Lower lobe of right lung (tissue), 2 donors: ENCODE results near the gene TALDO1. TPM values are rescaled to one million over a fixed set of nuclear protein-coding genes. Genes with fewer than 3 reads are reported as not detected.

Source experiments
- ATAC-seq, 2 donors: fragments of 200-7000 bp; cut with Tn5 transposase; one replicate each; pipeline ENCODE4 v1.9.1; 2020 to 2022; ENCODE audit warnings: mild to moderate bottlenecking in 2 of 2, moderate library complexity in 2 of 2
- DNase-seq: peaks from one replicate; pipeline ENCODE4 v3.0.0-alpha.2; 2020
- H3K27ac ChIP-seq: fragments of 200-600 bp; one replicate; pipeline ENCODE4 v1.8.0; 2022
- H3K27me3 ChIP-seq: fragments of 200-600 bp; one replicate; pipeline ENCODE4 v1.8.0; 2022; ENCODE audit warnings: low read depth
- H3K36me3 ChIP-seq: fragments of 200-600 bp; one replicate; pipeline ENCODE4 v1.8.0; 2022; ENCODE audit warnings: mild to moderate bottlenecking
- H3K4me1 ChIP-seq: fragments of 200-600 bp; one replicate; pipeline ENCODE4 v1.8.0; 2022
- H3K4me3 ChIP-seq: fragments of 200-600 bp; one replicate; pipeline ENCODE4 v1.8.0; 2022; ENCODE audit warnings: mild to moderate bottlenecking
- H3K9me3 ChIP-seq: fragments of 200-600 bp; one replicate; pipeline ENCODE4 v1.8.0; 2022
- CTCF ChIP-seq: fragments of 200-600 bp; IDR thresholded peaks from one replicate; pipeline ENCODE4 v1.8.0; 2022; ENCODE audit warnings: antibody characterized with exemption, mild to moderate bottlenecking
- intact Hi-C: fragments of 100-400 bp; cut with DNase I; formaldehyde crosslinking; loops from one replicate; pipeline ENCODE4 v1.11.0; 2022
- total RNA-seq: library from RNA; stranded (reverse); fragmentation: NEBNext Ultra II Directional; extraction: Animal tissue kit (Norgen Biotek cat#: 25700); gene quantifications from one replicate; pipeline ENCODE4 v1.2.1, GENCODE V29; 2021
- donor health status: DM: no; HTN: yes; CAD: no; lungs with severe emphysema.

TALDO1 gene
- total RNA-seq, 1 donor from 2014 or later: 218 TPM

GRCh38 chr11:766106-766935, 19.1 kb downstream of the TALDO1 start:
- peaks cover 72% of the 10 kb centered on the region for H3K36me3 ChIP-seq
- DNase-seq: no peak
- no peak for TF ChIP-seq CTCF
- ATAC-seq: no peak
- H3K4me3 ChIP-seq: no peak overlapping the region
- no peaks in the 10 kb centered on the region for H3K9me3 ChIP-seq
- H3K27ac ChIP-seq: no peak overlapping the region
- H3K4me1 ChIP-seq: peaks cover 6% of the 10 kb centered on the region
- no peaks in the 10 kb centered on the region for H3K27me3 ChIP-seq
- intact Hi-C loops: no loop called here

- no peak for DNase-seq
- peaks cover 72% of the 10 kb centered on the region for H3K36me3 ChIP-seq
- no peaks in the 10 kb centered on the region for H3K27me3 ChIP-seq
- no peak overlapping the region for H3K4me3 ChIP-seq
- no peak for ATAC-seq
- intact Hi-C loops: no loop called here
- no peak overlapping the region for H3K27ac ChIP-seq
- H3K4me1 ChIP-seq: peaks cover 6% of the 10 kb centered on the region
- no peak for TF ChIP-seq CTCF
- H3K9me3 ChIP-seq: no peaks in the 10 kb centered on the region
Measured at GRCh38 chr11:766936-767210, 19.6 kb downstream of the TALDO1 start.

- H3K27me3 ChIP-seq: no peaks in the 10 kb centered on the region
- H3K4me1 ChIP-seq: peaks cover 6% of the 10 kb centered on the region
- DNase-seq (no peak), ATAC-seq (no peak)
- peaks cover 72% of the 10 kb centered on the region for H3K36me3 ChIP-seq
- H3K4me3 ChIP-seq: no peak overlapping the region
- intact Hi-C loops: no loop called here
- H3K27ac ChIP-seq: no peak overlapping the region
- no peak for TF ChIP-seq CTCF
- no peaks in the 10 kb centered on the region for H3K9me3 ChIP-seq
Measured at GRCh38 chr11:767238-767637, 20.0 kb downstream of the TALDO1 start.

- Histone ChIP-seq H3K4me3 (no peak overlapping the region), H3K9me3 (no peaks in the 10 kb centered on the region), H3K27me3 (no peaks in the 10 kb centered on the region), H3K36me3 (peaks cover 68% of the 10 kb centered on the region), H3K4me1 (peaks cover 4% of the 10 kb centered on the region), H3K27ac (no peak overlapping the region)
- TF ChIP-seq CTCF: no peak
- DNase-seq (peak; percentile 44), ATAC-seq (no peak)
- intact Hi-C loops: no loop called here
Measured at GRCh38 chr11:769887-770641, 22.8 kb downstream of the TALDO1 start.

GRCh38 chr11:770642-771616, 23.7 kb downstream of the TALDO1 start:
- peaks cover 12% of the 10 kb centered on the region for H3K4me1 ChIP-seq
- H3K27ac ChIP-seq: no peak overlapping the region
- ATAC-seq (no peak), DNase-seq (peak; percentile 45)
- peaks cover 60% of the 10 kb centered on the region for H3K36me3 ChIP-seq
- H3K9me3 ChIP-seq: no peaks in the 10 kb centered on the region
- H3K4me3 ChIP-seq: no peak overlapping the region
- H3K27me3 ChIP-seq: no peaks in the 10 kb centered on the region
- intact Hi-C loops: no loop called here
- TF ChIP-seq CTCF: no peak
